Measurements from ENCODE around the gene RPL10A. TPM values are rescaled to one million over a fixed set of nuclear protein-coding genes. Genes with fewer than 3 reads are reported as not detected.
A peak's percentile ranks its signal among the peaks of the same experiment; 100 is the strongest.

The RPL10A gene
- polyA plus RNA-seq, 1 donor, result 2,412 TPM

GRCh38 chr6:35442693-35443092, 25.5 kb upstream of the RPL10A start:
- no CpG with 5 or more reads among the region's 5 CpGs for WGBS (ENCODE audit: insufficient coverage, low lambda C conversion rate)
- no peak overlapping the region for H3K4me3 ChIP-seq (ENCODE audit: low read length)
- H3K36me3 ChIP-seq (ENCODE audit: control insufficient read depth, insufficient read depth, low read length), result no peaks in the 10 kb centered on the region
- H3K9me3 ChIP-seq (ENCODE audit: control insufficient read depth, low read depth, low read length), result no peaks in the 10 kb centered on the region
- no peak overlapping the region for H3K27ac ChIP-seq (ENCODE audit: low read length)
- H3K4me1 ChIP-seq (ENCODE audit: control insufficient read depth, insufficient read depth, low read length), result no peaks in the 10 kb centered on the region
- no peaks in the 10 kb centered on the region for H3K27me3 ChIP-seq (ENCODE audit: control insufficient read depth, insufficient read depth, low read length)
- no peak for DNase-seq

- H3K36me3 ChIP-seq (ENCODE audit: control insufficient read depth, insufficient read depth, low read length), result no peaks in the 10 kb centered on the region
- no peaks in the 10 kb centered on the region for H3K9me3 ChIP-seq (ENCODE audit: control insufficient read depth, low read depth, low read length)
- no peaks in the 10 kb centered on the region for H3K4me1 ChIP-seq (ENCODE audit: control insufficient read depth, insufficient read depth, low read length)
- WGBS (ENCODE audit: insufficient coverage, low lambda C conversion rate), result no CpG with 5 or more reads among the region's 9 CpGs
- no peak overlapping the region for H3K4me3 ChIP-seq (ENCODE audit: low read length)
- no peak for DNase-seq
- no peak overlapping the region for H3K27ac ChIP-seq (ENCODE audit: low read length)
- no peaks in the 10 kb centered on the region for H3K27me3 ChIP-seq (ENCODE audit: control insufficient read depth, insufficient read depth, low read length)
Observed at GRCh38 chr6:35443341-35444030, 24.7 kb upstream of the RPL10A start.

DNA sequence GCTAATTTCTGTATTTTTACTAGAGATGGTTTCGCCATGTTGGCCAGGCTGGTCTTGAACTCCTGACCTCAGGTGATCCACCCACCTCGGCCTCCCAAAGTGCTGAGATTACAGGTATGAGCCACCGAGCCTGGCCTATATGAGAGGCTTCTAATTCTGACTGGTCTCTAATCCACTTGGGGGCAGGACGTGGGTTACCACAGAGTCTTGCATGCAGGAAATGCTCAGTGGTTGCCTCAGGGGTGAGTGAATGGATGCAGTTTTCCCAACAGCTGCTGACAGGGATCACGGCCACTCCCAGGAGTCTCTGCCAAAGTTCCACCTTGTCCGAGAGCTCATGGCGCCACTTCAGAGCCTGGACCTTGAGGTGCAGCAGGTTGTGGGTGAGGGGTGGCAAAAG, 22.5 kb upstream of the RPL10A start:
- no peaks in the 10 kb centered on the region for H3K4me1 ChIP-seq (ENCODE audit: control insufficient read depth, insufficient read depth, low read length)
- no CpG with 5 or more reads among the region's 7 CpGs for WGBS (ENCODE audit: insufficient coverage, low lambda C conversion rate)
- no peak overlapping the region for H3K4me3 ChIP-seq (ENCODE audit: low read length)

GRCh38 chr6:35448191-35448590, 20.0 kb upstream of the RPL10A start:
- DNase-seq, result no peak
- Histone ChIP-seq H3K4me1 (ENCODE audit: control insufficient read depth, insufficient read depth, low read length) (peaks cover 11% of the 10 kb centered on the region), H3K27me3 (ENCODE audit: control insufficient read depth, insufficient read depth, low read length) (no peaks in the 10 kb centered on the region), H3K4me3 (ENCODE audit: low read length) (no peak overlapping the region), H3K36me3 (ENCODE audit: control insufficient read depth, insufficient read depth, low read length) (no peaks in the 10 kb centered on the region), H3K27ac (ENCODE audit: low read length) (no peak overlapping the region), H3K9me3 (ENCODE audit: control insufficient read depth, low read depth, low read length) (no peaks in the 10 kb centered on the region)
- 100% methylated on average over 1 of the region's 7 CpGs for WGBS (ENCODE audit: insufficient coverage, low lambda C conversion rate)

More for the DNA sequence above, 22.5 kb upstream of the RPL10A start:
- no peaks in the 10 kb centered on the region for H3K36me3 ChIP-seq (ENCODE audit: control insufficient read depth, insufficient read depth, low read length)
- no peak overlapping the region for H3K27ac ChIP-seq (ENCODE audit: low read length)
- no peak for DNase-seq
- H3K9me3 ChIP-seq (ENCODE audit: control insufficient read depth, low read depth, low read length), result no peaks in the 10 kb centered on the region
- no peaks in the 10 kb centered on the region for H3K27me3 ChIP-seq (ENCODE audit: control insufficient read depth, insufficient read depth, low read length)

DNA sequence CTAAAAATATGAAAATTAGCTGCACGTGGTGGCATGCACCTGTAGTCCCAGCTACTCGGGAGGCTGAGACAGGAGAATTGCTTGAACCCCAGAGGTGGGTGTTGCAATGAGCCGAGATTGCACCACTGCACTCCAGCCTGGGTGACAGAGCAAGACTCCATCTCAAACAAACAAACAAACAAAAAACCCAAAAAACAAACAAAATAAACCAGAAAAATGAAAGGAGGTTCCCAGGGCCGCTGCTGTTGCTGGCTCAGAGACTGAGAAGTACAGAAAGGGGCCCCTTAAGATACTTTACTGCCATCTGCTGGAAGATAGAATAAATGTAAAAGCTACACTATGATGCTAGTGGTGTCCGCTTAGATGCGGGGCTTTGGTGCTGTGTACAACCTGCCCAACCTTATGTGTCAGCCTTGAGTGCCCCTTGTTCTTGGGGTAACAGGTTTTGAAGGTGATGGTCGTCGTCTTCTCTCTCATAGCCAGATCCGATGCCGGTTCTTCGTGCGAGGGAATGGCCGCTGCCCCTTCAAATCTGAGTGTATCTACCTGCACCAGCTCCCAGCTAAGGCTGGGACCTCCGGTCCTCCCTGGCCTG, 18.8 kb upstream of the RPL10A start:
- WGBS (ENCODE audit: insufficient coverage, low lambda C conversion rate), result 80% methylated on average over 1 of the region's 14 CpGs
- peak; percentile 40 to 56 for DNase-seq
- peaks cover 19% of the 10 kb centered on the region for H3K4me1 ChIP-seq (ENCODE audit: control insufficient read depth, insufficient read depth, low read length)
- H3K9me3 ChIP-seq (ENCODE audit: control insufficient read depth, low read depth, low read length), result no peaks in the 10 kb centered on the region
- H3K36me3 ChIP-seq (ENCODE audit: control insufficient read depth, insufficient read depth, low read length), result no peaks in the 10 kb centered on the region
- no peaks in the 10 kb centered on the region for H3K27me3 ChIP-seq (ENCODE audit: control insufficient read depth, insufficient read depth, low read length)
- H3K27ac ChIP-seq (ENCODE audit: low read length), result no peak overlapping the region
- H3K4me3 ChIP-seq (ENCODE audit: low read length), result no peak overlapping the region

GRCh38 chr6:35451354-35452182, 16.6 kb upstream of the RPL10A start:
- DNase-seq, result peak in 1 of 2 donors; percentile 37
- Histone ChIP-seq H3K4me1 (ENCODE audit: control insufficient read depth, insufficient read depth, low read length) (peaks cover 19% of the 10 kb centered on the region), H3K36me3 (ENCODE audit: control insufficient read depth, insufficient read depth, low read length) (peaks cover 8% of the 10 kb centered on the region), H3K4me3 (ENCODE audit: low read length) (peak overlapping the region; percentile 33), H3K9me3 (ENCODE audit: control insufficient read depth, low read depth, low read length) (no peaks in the 10 kb centered on the region), H3K27ac (ENCODE audit: low read length) (peak overlapping the region; percentile 30), H3K27me3 (ENCODE audit: control insufficient read depth, insufficient read depth, low read length) (no peaks in the 10 kb centered on the region)
- WGBS (ENCODE audit: insufficient coverage, low lambda C conversion rate), result no CpG with 5 or more reads among the region's 20 CpGs

GRCh38 chr6:35452183-35453090, 15.8 kb upstream of the RPL10A start, which contains the start of gene FANCE:
TSS of gene FANCE (plus strand) at chr6:35452338. CDS start at chr6:35452546, 208 bp downstream.
- Histone ChIP-seq H3K36me3 (ENCODE audit: control insufficient read depth, insufficient read depth, low read length) (peaks cover 17% of the 10 kb centered on the region), H3K27ac (ENCODE audit: low read length) (peak within 1 kb of the TSS; percentile 78), H3K4me3 (ENCODE audit: low read length) (peak within 1 kb of the TSS; percentile 64), H3K27me3 (ENCODE audit: control insufficient read depth, insufficient read depth, low read length) (no peaks in the 10 kb centered on the region), H3K4me1 (ENCODE audit: control insufficient read depth, insufficient read depth, low read length) (peaks cover 19% of the 10 kb centered on the region), H3K9me3 (ENCODE audit: control insufficient read depth, low read depth, low read length) (no peaks in the 10 kb centered on the region)
- 10% methylated on average over 2 of the region's 87 CpGs for WGBS (ENCODE audit: insufficient coverage, low lambda C conversion rate)
- peak; percentile 94 to 96 for DNase-seq

GRCh38 chr6:35453236-35453635, 15.0 kb upstream of the RPL10A start:
- H3K27me3 ChIP-seq (ENCODE audit: control insufficient read depth, insufficient read depth, low read length), result no peaks in the 10 kb centered on the region
- H3K27ac ChIP-seq (ENCODE audit: low read length), result no peak overlapping the region
- peaks cover 25% of the 10 kb centered on the region for H3K36me3 ChIP-seq (ENCODE audit: control insufficient read depth, insufficient read depth, low read length)
- WGBS (ENCODE audit: insufficient coverage, low lambda C conversion rate), result 35% methylated on average over 2 of the region's 3 CpGs
- DNase-seq, result no peak
- H3K4me3 ChIP-seq (ENCODE audit: low read length), result peak overlapping the region; percentile 64
- H3K9me3 ChIP-seq (ENCODE audit: control insufficient read depth, low read depth, low read length), result no peaks in the 10 kb centered on the region
- H3K4me1 ChIP-seq (ENCODE audit: control insufficient read depth, insufficient read depth, low read length), result peaks cover 19% of the 10 kb centered on the region

DNA sequence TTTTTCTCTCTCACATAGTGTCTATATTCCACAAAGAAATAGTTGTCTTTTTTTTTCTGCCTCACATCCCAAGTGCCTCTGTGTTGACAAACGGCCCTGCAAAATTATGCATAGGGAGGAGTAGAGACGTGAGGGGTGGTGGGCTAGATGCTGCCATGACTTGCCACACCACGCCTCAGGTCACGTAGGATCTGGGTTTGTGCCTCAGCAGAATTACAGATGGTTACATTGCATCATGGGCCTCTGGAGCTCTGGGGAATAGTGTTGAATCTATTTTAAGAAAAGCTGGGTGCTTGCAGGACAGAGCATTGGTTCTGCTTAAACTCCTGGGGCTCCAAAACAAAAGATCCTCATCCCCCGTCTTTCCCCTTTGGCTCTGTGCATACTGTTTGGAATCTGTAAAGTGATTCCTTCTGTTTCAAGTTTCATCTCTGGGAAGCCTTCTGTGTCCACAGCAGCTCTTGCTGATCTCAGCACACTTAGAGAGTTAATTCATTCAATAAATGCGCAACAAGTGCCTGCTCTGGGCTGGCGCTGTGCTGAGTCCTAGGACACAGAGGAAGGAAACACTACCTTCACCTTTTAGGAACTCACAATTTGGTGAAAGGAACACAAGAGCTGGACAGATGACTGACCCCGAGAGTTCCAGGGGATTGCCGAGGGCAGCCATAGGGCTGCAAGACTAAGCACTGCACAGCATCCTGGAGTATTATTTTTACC, 13.7 kb upstream of the RPL10A start:
- H3K36me3 ChIP-seq (ENCODE audit: control insufficient read depth, insufficient read depth, low read length), result peaks cover 30% of the 10 kb centered on the region
- no peaks in the 10 kb centered on the region for H3K9me3 ChIP-seq (ENCODE audit: control insufficient read depth, low read depth, low read length)
- peaks cover 19% of the 10 kb centered on the region for H3K4me1 ChIP-seq (ENCODE audit: control insufficient read depth, insufficient read depth, low read length)
- no peak for DNase-seq
- H3K27ac ChIP-seq (ENCODE audit: low read length), result no peak overlapping the region
- no CpG with 5 or more reads among the region's 9 CpGs for WGBS (ENCODE audit: insufficient coverage, low lambda C conversion rate)
- no peaks in the 10 kb centered on the region for H3K27me3 ChIP-seq (ENCODE audit: control insufficient read depth, insufficient read depth, low read length)
- H3K4me3 ChIP-seq (ENCODE audit: low read length), result no peak overlapping the region

Measured in large intestine (tissue), 3 donors.